GM12878 (cell line): ENCODE measurements around the gene IQCH. TPM values are rescaled to one million over a fixed set of nuclear protein-coding genes. Genes with fewer than 3 reads are reported as not detected.

Experiments used
- ATAC-seq: fragments of 200-7000 bp; cut with Tn5 transposase; 3 replicates; pipeline ENCODE4 v1.9.1; 2020; ENCODE audit warnings: mild to moderate bottlenecking, moderate library complexity
- BruUV-seq: library from RNA; stranded (reverse); fragments of 400-500 nt; replicated peaks from 2 replicates; lab custom pipeline; 2021; lab: Mats Ljungman, UMichigan
- CTCF ChIA-PET: fragments of 300-600 bp; sonication (Branson Sonifier 250); formaldehyde crosslinking; extraction: SDS; loops from one replicate; lab custom pipeline; 2021; ENCODE audit warnings: inconsistent platforms; lab: Yijun Ruan, JAX
- POLR2A ChIA-PET: fragments of 350-600 bp; formaldehyde crosslinking; extraction: SDS; loops from one replicate; lab custom pipeline; 2021; ENCODE audit warnings: inconsistent platforms; lab: Charles Lee
- RAD21 ChIA-PET: fragments of 300-600 bp; sonication (Branson Sonifier 250); formaldehyde crosslinking; loops from one replicate; lab custom pipeline; 2023; ENCODE audit warnings: antibody characterized with exemption; ENCODE audit not compliant: unreplicated experiment; lab: Charles Lee
- SMC1A ChIA-PET: fragments of 300-600 bp; sonication (Branson Sonifier 250); formaldehyde crosslinking; loops from one replicate; lab custom pipeline; 2023; ENCODE audit not compliant: unreplicated experiment, uncharacterized antibody; lab: Charles Lee
- DNase-seq: peaks from one replicate; pipeline ENCODE4 v3.0.0-alpha.2; 2011; ENCODE audit warnings: low read depth, low spot score
- FAIRE-seq: peaks from 3 replicates; lab custom pipeline; 2011; peaks lifted over from hg19 to GRCh38; lab: Jason Lieb, UNC
- H2AFZ ChIP-seq: 2 replicates; pipeline ENCODE4 v1.6.0; 2011; ENCODE audit warnings: low read depth, low read length, control low read depth; ENCODE audit not compliant: control insufficient read depth
- H3K27ac ChIP-seq: 2 replicates; pipeline ENCODE4 v1.5.1; 2011; ENCODE audit warnings: control low read depth; ENCODE audit not compliant: control insufficient read depth, insufficient read depth
- H3K27me3 ChIP-seq, 2 experiments: replicated peaks in 1 of 2; 2 replicates each; pipeline versions ENCODE4 v1.6.0 to v1.6.1; 2011; ENCODE audit warnings: low read length in 1 of 2; ENCODE audit not compliant: control insufficient read depth in 2 of 2, insufficient read depth in 2 of 2
- H3K36me3 ChIP-seq, 2 experiments: 2 replicates each; pipeline ENCODE4 v1.5.1; 2011; ENCODE audit warnings: low read length in 1 of 2; ENCODE audit not compliant: control insufficient read depth in 2 of 2, insufficient read depth in 2 of 2
- H3K4me1 ChIP-seq: 2 replicates; pipeline ENCODE4 v1.6.1; 2011; ENCODE audit warnings: mild to moderate bottlenecking, low read length, moderate library complexity, mixed read lengths; ENCODE audit not compliant: control insufficient read depth, insufficient read depth
- H3K4me2 ChIP-seq: 2 replicates; pipeline ENCODE4 v1.6.0; 2011; ENCODE audit warnings: control low read depth; ENCODE audit not compliant: control insufficient read depth, insufficient read depth
- H3K4me3 ChIP-seq: fragments of 200-600 bp; sonication (generic); 2 replicates; pipeline ENCODE4 v1.5.1; 2016
- H3K79me2 ChIP-seq: 2 replicates; pipeline ENCODE4 v1.6.0; 2011; ENCODE audit warnings: low read length; ENCODE audit not compliant: control insufficient read depth, insufficient read depth
- H3K9ac ChIP-seq: 2 replicates; pipeline ENCODE4 v1.8.0; 2011; ENCODE audit warnings: low read length, control low read depth, mixed read lengths; ENCODE audit not compliant: control insufficient read depth, insufficient read depth
- H3K9me3 ChIP-seq: replicated peaks from 3 replicates; pipeline ENCODE4 v1.5.1; 2011; ENCODE audit warnings: mild to moderate bottlenecking, low read length; ENCODE audit not compliant: control insufficient read depth, insufficient read depth
- H4K20me1 ChIP-seq: 2 replicates; pipeline ENCODE4 v1.6.0; 2011; ENCODE audit not compliant: control insufficient read depth, insufficient read depth
- BMI1 ChIP-seq: fragments of 450-650 bp; IDR thresholded peaks from 2 replicates; pipeline ENCODE4 v1.6.1; 2016; ENCODE audit warnings: mild to moderate bottlenecking, moderate library complexity, borderline replicate concordance
- JUND ChIP-seq: IDR thresholded peaks from 2 replicates; pipeline ENCODE4 v1.6.1; 2012; ENCODE audit warnings: low read depth, mild to moderate bottlenecking, low read length, improper control_type of control experiment, moderate library complexity
- KLF5 ChIP-seq: fragments of 450-650 bp; IDR thresholded peaks from 2 replicates; pipeline ENCODE4 v1.6.1; 2014; ENCODE audit warnings: mild to moderate bottlenecking; ENCODE audit not compliant: partially characterized antibody
- MEF2B ChIP-seq: fragments of 450-650 bp; IDR thresholded peaks from 2 replicates; pipeline ENCODE4 v1.6.1; 2018; ENCODE audit warnings: mild to moderate bottlenecking, moderate library complexity; ENCODE audit not compliant: partially characterized antibody, poor library complexity, severe bottlenecking
- NR2F1 ChIP-seq: fragments of 450-650 bp; conservative IDR thresholded peaks from 2 replicates; pipeline ENCODE4 v1.6.1; 2017; ENCODE audit warnings: mild to moderate bottlenecking
- TAF1 ChIP-seq: IDR thresholded peaks from 2 replicates; pipeline ENCODE4 v1.6.1; 2011; ENCODE audit warnings: mild to moderate bottlenecking, low read depth, low read length, borderline replicate concordance
- WGBS: methylation state at CpG from one replicate; pipeline ENCODE4 v1.1.6; 2016; ENCODE audit warnings: low lambda C conversion rate; ENCODE audit not compliant: insufficient replicate concordance, insufficient coverage; ENCODE audit errors: missing lambda C conversion rate; 5-methylcytosine and 5-hydroxymethylcytosine counted together
- in situ Hi-C: fragments of 300-500 bp; cut with MboI; formaldehyde crosslinking; loops from 9 replicates; pipeline ENCODE4 v1.14.3; 2018; ENCODE audit warnings: mixed read lengths
- intact Hi-C: fragments of 100-400 bp; cut with micrococcal nuclease; formaldehyde crosslinking; loops from one replicate; pipeline ENCODE4 v1.14.2; 2022; ENCODE audit not compliant: unreplicated experiment
- polyA plus RNA-seq, 11 experiments: library from polyadenylated mRNA; depleted of rRNA in 4 of 11; unstranded in 6 of 11; stranded (reverse) in 5 of 11; fragments of >200 nt; fragmentation: Nextera tagmentation in 4 of 11; fragmentation: Illumina TruSeq in 1 of 11; extraction: Ambion mirVana in 4 of 11; extraction: Trizol in 1 of 11; gene quantifications; 1 replicate in 1 of 11; 2 replicates in 10 of 11; pipeline versions ENCODE4 v1.2.1 to v1.2.3, GENCODE V29; 2011 to 2016; ENCODE audit warnings: inconsistent platforms in 2 of 11, missing spikeins in 2 of 11, low read depth in 1 of 11
- total RNA-seq, 4 experiments: library from RNA; depleted of rRNA in 3 of 4; stranded (reverse); fragments of >200 nt in 3 of 4; fragmentation: Illumina TruSeq in 1 of 4; extraction: Trizol in 1 of 4; gene quantifications; 2 replicates each; pipeline versions ENCODE4 v1.2.1 to v1.2.3, GENCODE V29; 2013 to 2021
- TF ChIP-seq, protein P1 (sequence below): IDR thresholded peaks from 2 replicates; pipeline ENCODE4 v1.6.1; 2012; ENCODE audit warnings: improper control_type of control experiment, low read depth, low read length; ENCODE audit not compliant: insufficient replicate concordance
- TF ChIP-seq, protein P2 (sequence below): fragments of 450-650 bp; IDR thresholded peaks from 2 replicates; pipeline ENCODE4 v1.6.1; 2016; ENCODE audit warnings: mild to moderate bottlenecking, moderate library complexity, borderline replicate concordance
- TF ChIP-seq, protein P3 (sequence below): fragments of 450-650 bp; IDR thresholded peaks from 2 replicates; pipeline ENCODE4 v1.6.1; 2017; ENCODE audit warnings: mild to moderate bottlenecking, low read depth, inconsistent platforms; ENCODE audit not compliant: poor library complexity, severe bottlenecking
- TF ChIP-seq, protein P4 (sequence below): fragments of 450-650 bp; conservative IDR thresholded peaks from 2 replicates; pipeline ENCODE4 v1.6.1; 2017; ENCODE audit warnings: mild to moderate bottlenecking, moderate library complexity

IQCH gene
- total and polyA plus RNA-seq, 10 of the 15 experiments (the other 5 are each of a cell fraction or from before 2014, with no cell fraction given) = 0.29 to 1.3 (median 0.99) TPM

DNA sequence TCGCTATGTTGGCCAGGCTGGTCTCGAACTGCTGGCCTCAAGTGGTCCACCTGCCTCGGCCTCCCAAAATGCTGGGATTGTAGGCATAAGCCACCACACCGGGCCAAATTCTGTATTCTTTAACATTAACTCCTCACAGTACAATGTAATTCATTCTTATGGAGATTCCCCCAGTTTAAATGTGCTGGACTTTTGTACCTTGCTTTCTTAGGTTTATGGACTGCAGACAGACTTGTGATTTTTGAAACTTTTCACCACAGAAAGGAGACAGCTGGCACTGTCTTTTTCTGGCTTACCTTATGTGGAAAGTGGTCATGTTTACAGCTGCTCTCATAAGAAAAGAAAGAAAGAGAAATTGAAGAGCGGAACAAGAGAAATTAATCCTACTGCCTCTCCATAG lies 103.8 kb downstream of the IQCH start:
- Histone ChIP-seq H3K79me2 (no peaks in the 10 kb centered on the region), H3K36me3 (no peaks in the 10 kb centered on the region), H2AFZ (no peak overlapping the region), H3K9me3 (no peaks in the 10 kb centered on the region), H3K4me2 (no peak overlapping the region), H3K27ac (no peak overlapping the region), H3K4me1 (no peaks in the 10 kb centered on the region), H3K9ac (no peak overlapping the region), H3K27me3 (no peaks in the 10 kb centered on the region), H3K4me3 (no peak overlapping the region), H4K20me1 (no peaks in the 10 kb centered on the region)
- peak; percentile 13 for FAIRE-seq
- ATAC-seq = no peak
- ChIA-PET CTCF (no interaction called here), SMC1A (no interaction called here), POLR2A (no interaction called here), RAD21 (no interaction called here)
- intact Hi-C loops (no loop called here), in situ Hi-C loops (no loop called here)
- WGBS = 67% methylated on average over 5 of the region's 5 CpGs
- no TSS peak for BruUV-seq
- no peak for DNase-seq
- TF ChIP-seq, protein P1, sequence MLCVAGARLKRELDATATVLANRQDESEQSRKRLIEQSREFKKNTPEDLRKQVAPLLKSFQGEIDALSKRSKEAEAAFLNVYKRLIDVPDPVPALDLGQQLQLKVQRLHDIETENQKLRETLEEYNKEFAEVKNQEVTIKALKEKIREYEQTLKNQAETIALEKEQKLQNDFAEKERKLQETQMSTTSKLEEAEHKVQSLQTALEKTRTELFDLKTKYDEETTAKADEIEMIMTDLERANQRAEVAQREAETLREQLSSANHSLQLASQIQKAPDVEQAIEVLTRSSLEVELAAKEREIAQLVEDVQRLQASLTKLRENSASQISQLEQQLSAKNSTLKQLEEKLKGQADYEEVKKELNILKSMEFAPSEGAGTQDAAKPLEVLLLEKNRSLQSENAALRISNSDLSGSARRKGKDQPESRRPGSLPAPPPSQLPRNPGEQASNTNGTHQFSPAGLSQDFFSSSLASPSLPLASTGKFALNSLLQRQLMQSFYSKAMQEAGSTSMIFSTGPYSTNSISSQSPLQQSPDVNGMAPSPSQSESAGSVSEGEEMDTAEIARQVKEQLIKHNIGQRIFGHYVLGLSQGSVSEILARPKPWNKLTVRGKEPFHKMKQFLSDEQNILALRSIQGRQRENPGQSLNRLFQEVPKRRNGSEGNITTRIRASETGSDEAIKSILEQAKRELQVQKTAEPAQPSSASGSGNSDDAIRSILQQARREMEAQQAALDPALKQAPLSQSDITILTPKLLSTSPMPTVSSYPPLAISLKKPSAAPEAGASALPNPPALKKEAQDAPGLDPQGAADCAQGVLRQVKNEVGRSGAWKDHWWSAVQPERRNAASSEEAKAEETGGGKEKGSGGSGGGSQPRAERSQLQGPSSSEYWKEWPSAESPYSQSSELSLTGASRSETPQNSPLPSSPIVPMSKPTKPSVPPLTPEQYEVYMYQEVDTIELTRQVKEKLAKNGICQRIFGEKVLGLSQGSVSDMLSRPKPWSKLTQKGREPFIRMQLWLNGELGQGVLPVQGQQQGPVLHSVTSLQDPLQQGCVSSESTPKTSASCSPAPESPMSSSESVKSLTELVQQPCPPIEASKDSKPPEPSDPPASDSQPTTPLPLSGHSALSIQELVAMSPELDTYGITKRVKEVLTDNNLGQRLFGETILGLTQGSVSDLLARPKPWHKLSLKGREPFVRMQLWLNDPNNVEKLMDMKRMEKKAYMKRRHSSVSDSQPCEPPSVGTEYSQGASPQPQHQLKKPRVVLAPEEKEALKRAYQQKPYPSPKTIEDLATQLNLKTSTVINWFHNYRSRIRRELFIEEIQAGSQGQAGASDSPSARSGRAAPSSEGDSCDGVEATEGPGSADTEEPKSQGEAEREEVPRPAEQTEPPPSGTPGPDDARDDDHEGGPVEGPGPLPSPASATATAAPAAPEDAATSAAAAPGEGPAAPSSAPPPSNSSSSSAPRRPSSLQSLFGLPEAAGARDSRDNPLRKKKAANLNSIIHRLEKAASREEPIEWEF = no peak
- TF ChIP-seq KLF5 = no peak
- no peak for TF ChIP-seq TAF1
- TF ChIP-seq, protein P2, sequence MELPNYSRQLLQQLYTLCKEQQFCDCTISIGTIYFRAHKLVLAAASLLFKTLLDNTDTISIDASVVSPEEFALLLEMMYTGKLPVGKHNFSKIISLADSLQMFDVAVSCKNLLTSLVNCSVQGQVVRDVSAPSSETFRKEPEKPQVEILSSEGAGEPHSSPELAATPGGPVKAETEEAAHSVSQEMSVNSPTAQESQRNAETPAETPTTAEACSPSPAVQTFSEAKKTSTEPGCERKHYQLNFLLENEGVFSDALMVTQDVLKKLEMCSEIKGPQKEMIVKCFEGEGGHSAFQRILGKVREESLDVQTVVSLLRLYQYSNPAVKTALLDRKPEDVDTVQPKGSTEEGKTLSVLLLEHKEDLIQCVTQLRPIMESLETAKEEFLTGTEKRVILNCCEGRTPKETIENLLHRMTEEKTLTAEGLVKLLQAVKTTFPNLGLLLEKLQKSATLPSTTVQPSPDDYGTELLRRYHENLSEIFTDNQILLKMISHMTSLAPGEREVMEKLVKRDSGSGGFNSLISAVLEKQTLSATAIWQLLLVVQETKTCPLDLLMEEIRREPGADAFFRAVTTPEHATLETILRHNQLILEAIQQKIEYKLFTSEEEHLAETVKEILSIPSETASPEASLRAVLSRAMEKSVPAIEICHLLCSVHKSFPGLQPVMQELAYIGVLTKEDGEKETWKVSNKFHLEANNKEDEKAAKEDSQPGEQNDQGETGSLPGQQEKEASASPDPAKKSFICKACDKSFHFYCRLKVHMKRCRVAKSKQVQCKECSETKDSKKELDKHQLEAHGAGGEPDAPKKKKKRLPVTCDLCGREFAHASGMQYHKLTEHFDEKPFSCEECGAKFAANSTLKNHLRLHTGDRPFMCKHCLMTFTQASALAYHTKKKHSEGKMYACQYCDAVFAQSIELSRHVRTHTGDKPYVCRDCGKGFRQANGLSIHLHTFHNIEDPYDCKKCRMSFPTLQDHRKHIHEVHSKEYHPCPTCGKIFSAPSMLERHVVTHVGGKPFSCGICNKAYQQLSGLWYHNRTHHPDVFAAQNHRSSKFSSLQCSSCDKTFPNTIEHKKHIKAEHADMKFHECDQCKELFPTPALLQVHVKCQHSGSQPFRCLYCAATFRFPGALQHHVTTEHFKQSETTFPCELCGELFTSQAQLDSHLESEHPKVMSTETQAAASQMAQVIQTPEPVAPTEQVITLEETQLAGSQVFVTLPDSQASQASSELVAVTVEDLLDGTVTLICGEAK = no peak
- no peak for TF ChIP-seq MEF2B
- TF ChIP-seq, protein P3, sequence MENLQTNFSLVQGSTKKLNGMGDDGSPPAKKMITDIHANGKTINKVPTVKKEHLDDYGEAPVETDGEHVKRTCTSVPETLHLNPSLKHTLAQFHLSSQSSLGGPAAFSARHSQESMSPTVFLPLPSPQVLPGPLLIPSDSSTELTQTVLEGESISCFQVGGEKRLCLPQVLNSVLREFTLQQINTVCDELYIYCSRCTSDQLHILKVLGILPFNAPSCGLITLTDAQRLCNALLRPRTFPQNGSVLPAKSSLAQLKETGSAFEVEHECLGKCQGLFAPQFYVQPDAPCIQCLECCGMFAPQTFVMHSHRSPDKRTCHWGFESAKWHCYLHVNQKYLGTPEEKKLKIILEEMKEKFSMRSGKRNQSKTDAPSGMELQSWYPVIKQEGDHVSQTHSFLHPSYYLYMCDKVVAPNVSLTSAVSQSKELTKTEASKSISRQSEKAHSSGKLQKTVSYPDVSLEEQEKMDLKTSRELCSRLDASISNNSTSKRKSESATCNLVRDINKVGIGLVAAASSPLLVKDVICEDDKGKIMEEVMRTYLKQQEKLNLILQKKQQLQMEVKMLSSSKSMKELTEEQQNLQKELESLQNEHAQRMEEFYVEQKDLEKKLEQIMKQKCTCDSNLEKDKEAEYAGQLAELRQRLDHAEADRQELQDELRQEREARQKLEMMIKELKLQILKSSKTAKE = no peak
- no peak for TF ChIP-seq NR2F1
- TF ChIP-seq JUND = no peak
- TF ChIP-seq, protein P4, sequence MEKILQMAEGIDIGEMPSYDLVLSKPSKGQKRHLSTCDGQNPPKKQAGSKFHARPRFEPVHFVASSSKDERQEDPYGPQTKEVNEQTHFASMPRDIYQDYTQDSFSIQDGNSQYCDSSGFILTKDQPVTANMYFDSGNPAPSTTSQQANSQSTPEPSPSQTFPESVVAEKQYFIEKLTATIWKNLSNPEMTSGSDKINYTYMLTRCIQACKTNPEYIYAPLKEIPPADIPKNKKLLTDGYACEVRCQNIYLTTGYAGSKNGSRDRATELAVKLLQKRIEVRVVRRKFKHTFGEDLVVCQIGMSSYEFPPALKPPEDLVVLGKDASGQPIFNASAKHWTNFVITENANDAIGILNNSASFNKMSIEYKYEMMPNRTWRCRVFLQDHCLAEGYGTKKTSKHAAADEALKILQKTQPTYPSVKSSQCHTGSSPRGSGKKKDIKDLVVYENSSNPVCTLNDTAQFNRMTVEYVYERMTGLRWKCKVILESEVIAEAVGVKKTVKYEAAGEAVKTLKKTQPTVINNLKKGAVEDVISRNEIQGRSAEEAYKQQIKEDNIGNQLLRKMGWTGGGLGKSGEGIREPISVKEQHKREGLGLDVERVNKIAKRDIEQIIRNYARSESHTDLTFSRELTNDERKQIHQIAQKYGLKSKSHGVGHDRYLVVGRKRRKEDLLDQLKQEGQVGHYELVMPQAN = no peak
- TF ChIP-seq BMI1 = no peak
